ENCODE measurements around the gene FAM200B.

Gene FAM200B

GRCh38 chr4:15658136-15658770 is 23.4 kb upstream of the FAM200B start:
- peaks cover 25% of the 10 kb centered on the region for H3K4me1 Mint-ChIP-seq (ENCODE audit: low read depth)
- H3K36me3 Mint-ChIP-seq, result no peaks in the 10 kb centered on the region
- H3K27ac Mint-ChIP-seq, result peak overlapping the region; percentile 34
- H3K4me3 Mint-ChIP-seq, result no peak overlapping the region
- H3K9me3 Mint-ChIP-seq (ENCODE audit: low read depth), result no peaks in the 10 kb centered on the region
- H3K27me3 Mint-ChIP-seq, result no peaks in the 10 kb centered on the region

- Mint-ChIP-seq H3K4me1 (ENCODE audit: low read depth) (peaks cover 20% of the 10 kb centered on the region), H3K36me3 (no peaks in the 10 kb centered on the region), H3K4me3 (no peak overlapping the region), H3K9me3 (ENCODE audit: low read depth) (no peaks in the 10 kb centered on the region), H3K27me3 (no peaks in the 10 kb centered on the region), H3K27ac (no peak overlapping the region)
Measured at GRCh38 chr4:15658781-15659180, 22.8 kb upstream of the FAM200B start.

GRCh38 chr4:15659768-15660570 is 21.7 kb upstream of the FAM200B start:
- Mint-ChIP-seq H3K27ac (no peak overlapping the region), H3K27me3 (no peaks in the 10 kb centered on the region), H3K9me3 (ENCODE audit: low read depth) (no peaks in the 10 kb centered on the region), H3K4me3 (no peak overlapping the region), H3K4me1 (ENCODE audit: low read depth) (peaks cover 13% of the 10 kb centered on the region), H3K36me3 (no peaks in the 10 kb centered on the region)

GRCh38 chr4:15665753-15666365 is 15.8 kb upstream of the FAM200B start:
- Mint-ChIP-seq H3K36me3 (no peaks in the 10 kb centered on the region), H3K9me3 (ENCODE audit: low read depth) (no peaks in the 10 kb centered on the region), H3K4me3 (no peak overlapping the region), H3K27ac (no peak overlapping the region), H3K4me1 (ENCODE audit: low read depth) (no peaks in the 10 kb centered on the region), H3K27me3 (no peaks in the 10 kb centered on the region)

GRCh38 chr4:15667006-15667405 is 14.6 kb upstream of the FAM200B start:
- Mint-ChIP-seq H3K4me3 (no peak overlapping the region), H3K27ac (no peak overlapping the region), H3K4me1 (ENCODE audit: low read depth) (no peaks in the 10 kb centered on the region), H3K27me3 (no peaks in the 10 kb centered on the region), H3K9me3 (ENCODE audit: low read depth) (no peaks in the 10 kb centered on the region), H3K36me3 (no peaks in the 10 kb centered on the region)

- Mint-ChIP-seq H3K27ac (no peak overlapping the region), H3K4me1 (ENCODE audit: low read depth) (no peaks in the 10 kb centered on the region), H3K9me3 (ENCODE audit: low read depth) (no peaks in the 10 kb centered on the region), H3K27me3 (no peaks in the 10 kb centered on the region), H3K36me3 (no peaks in the 10 kb centered on the region), H3K4me3 (no peak overlapping the region)
Measured at GRCh38 chr4:15668566-15669435, 12.8 kb upstream of the FAM200B start.

- Mint-ChIP-seq H3K27me3 (no peaks in the 10 kb centered on the region), H3K4me3 (no peak overlapping the region), H3K27ac (no peak overlapping the region), H3K9me3 (ENCODE audit: low read depth) (no peaks in the 10 kb centered on the region), H3K4me1 (ENCODE audit: low read depth) (no peaks in the 10 kb centered on the region), H3K36me3 (no peaks in the 10 kb centered on the region)
Measured at GRCh38 chr4:15670576-15670975, 11.1 kb upstream of the FAM200B start.

- H3K27me3 Mint-ChIP-seq, result no peaks in the 10 kb centered on the region
- H3K4me1 Mint-ChIP-seq (ENCODE audit: low read depth), result no peaks in the 10 kb centered on the region
- H3K27ac Mint-ChIP-seq, result no peak overlapping the region
- H3K36me3 Mint-ChIP-seq, result no peaks in the 10 kb centered on the region
- no peak overlapping the region for H3K4me3 Mint-ChIP-seq
- H3K9me3 Mint-ChIP-seq (ENCODE audit: low read depth), result no peaks in the 10 kb centered on the region
Measured at GRCh38 chr4:15672101-15672500, 9.5 kb upstream of the FAM200B start.

GRCh38 chr4:15673337-15673736 is 8.3 kb upstream of the FAM200B start:
- Mint-ChIP-seq H3K4me3 (no peak overlapping the region), H3K36me3 (no peaks in the 10 kb centered on the region), H3K27ac (no peak overlapping the region), H3K9me3 (ENCODE audit: low read depth) (no peaks in the 10 kb centered on the region), H3K27me3 (no peaks in the 10 kb centered on the region), H3K4me1 (ENCODE audit: low read depth) (no peaks in the 10 kb centered on the region)

- Mint-ChIP-seq H3K27ac (no peak overlapping the region), H3K4me1 (ENCODE audit: low read depth) (no peaks in the 10 kb centered on the region), H3K4me3 (no peak overlapping the region), H3K27me3 (no peaks in the 10 kb centered on the region), H3K36me3 (no peaks in the 10 kb centered on the region), H3K9me3 (ENCODE audit: low read depth) (no peaks in the 10 kb centered on the region)
Measured at GRCh38 chr4:15674046-15674445, 7.6 kb upstream of the FAM200B start.

GRCh38 chr4:15674926-15675325 is 6.7 kb upstream of the FAM200B start:
- H3K4me3 Mint-ChIP-seq, result no peak overlapping the region
- no peak overlapping the region for H3K27ac Mint-ChIP-seq
- H3K36me3 Mint-ChIP-seq, result no peaks in the 10 kb centered on the region

GRCh38 chr4:15675356-15675755 is 6.3 kb upstream of the FAM200B start:
- peaks cover 3% of the 10 kb centered on the region for H3K4me1 Mint-ChIP-seq (ENCODE audit: low read depth)
- no peak overlapping the region for H3K27ac Mint-ChIP-seq
- no peaks in the 10 kb centered on the region for H3K27me3 Mint-ChIP-seq
- no peak overlapping the region for H3K4me3 Mint-ChIP-seq
- H3K36me3 Mint-ChIP-seq, result no peaks in the 10 kb centered on the region
- no peaks in the 10 kb centered on the region for H3K9me3 Mint-ChIP-seq (ENCODE audit: low read depth)

More at GRCh38 chr4:15674926-15675325, 6.7 kb upstream of the FAM200B start:
- Mint-ChIP-seq H3K9me3 (ENCODE audit: low read depth) (no peaks in the 10 kb centered on the region), H3K4me1 (ENCODE audit: low read depth) (peaks cover under 1% of the 10 kb centered on the region), H3K27me3 (no peaks in the 10 kb centered on the region)

GRCh38 chr4:15676039-15676438 is 5.6 kb upstream of the FAM200B start:
- Mint-ChIP-seq H3K4me1 (ENCODE audit: low read depth) (peaks cover 3% of the 10 kb centered on the region), H3K27ac (no peak overlapping the region)

GRCh38 chr4:15676899-15677298 is 4.7 kb upstream of the FAM200B start:
- H3K4me1 Mint-ChIP-seq (ENCODE audit: low read depth), result peaks cover 4% of the 10 kb centered on the region
- H3K36me3 Mint-ChIP-seq, result no peaks in the 10 kb centered on the region
- H3K4me3 Mint-ChIP-seq, result no peak overlapping the region
- H3K9me3 Mint-ChIP-seq (ENCODE audit: low read depth), result no peaks in the 10 kb centered on the region
- H3K27ac Mint-ChIP-seq, result no peak overlapping the region
- no peaks in the 10 kb centered on the region for H3K27me3 Mint-ChIP-seq

More at GRCh38 chr4:15676039-15676438, 5.6 kb upstream of the FAM200B start:
- no peaks in the 10 kb centered on the region for H3K36me3 Mint-ChIP-seq
- H3K9me3 Mint-ChIP-seq (ENCODE audit: low read depth), result no peaks in the 10 kb centered on the region
- no peak overlapping the region for H3K4me3 Mint-ChIP-seq
- no peaks in the 10 kb centered on the region for H3K27me3 Mint-ChIP-seq

All from activated naive CD8-positive, alpha-beta T cell (primary cell).